Measurements from ENCODE around the gene RGN. TPM values are rescaled to one million over a fixed set of nuclear protein-coding genes. Genes with fewer than 3 reads are reported as not detected.
"Not testable (repeated sequence)": the region's sequence is repeated elsewhere in the genome, so short reads cannot be mapped to it uniquely, and the experiment has no call there.

RGN gene
- total RNA-seq, 2 experiments from 2014 or later = not detected

DNA sequence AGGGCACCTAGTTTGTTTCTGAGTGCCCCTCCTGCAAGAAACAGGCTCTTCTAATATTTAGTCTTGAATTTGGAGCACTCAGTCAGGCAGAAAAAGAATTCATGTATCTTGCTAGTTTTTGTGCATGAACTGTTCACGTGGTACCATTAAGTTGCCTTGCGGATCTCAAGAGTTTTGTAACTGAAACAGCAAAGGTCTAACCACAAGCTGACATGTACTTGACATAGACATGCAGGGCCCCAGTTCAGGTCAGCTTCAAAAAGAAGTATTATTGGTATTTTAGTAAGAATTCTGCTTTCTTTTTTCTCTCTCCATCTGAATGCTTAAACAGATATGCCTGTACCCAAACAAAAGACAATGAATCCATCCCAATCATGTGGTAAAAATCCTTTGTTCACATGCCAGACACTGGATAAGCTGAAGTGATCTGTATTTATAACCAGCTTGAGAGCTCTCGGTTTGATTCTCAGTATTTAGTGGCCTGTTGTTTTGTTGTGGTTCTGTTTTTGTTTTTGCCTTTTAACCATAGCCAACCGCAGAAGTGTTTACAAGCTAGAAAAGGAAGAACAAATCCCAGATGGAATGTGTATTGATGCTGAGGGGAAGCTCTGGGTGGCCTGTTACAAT lies 13.0 kb downstream of the RGN start:
- no peaks in the 10 kb centered on the region for H3K27me3 Mint-ChIP-seq
- POLR2A ChIA-PET = no interaction called here
- intact Hi-C loops (cut with DNase I, micrococcal nuclease) = loop anchor here (5.0 kb wide), 3 partner anchors 179 to 334 kb away; partner anchors contain the start of genes JADE3 (in 1 of the 2) and SLC9A7 (in 1 of the 2)
- peaks cover 10% of the 10 kb centered on the region for H3K4me1 Mint-ChIP-seq
- H3K4me3 Mint-ChIP-seq = no peak overlapping the region
- no peak overlapping the region for H3K27ac Mint-ChIP-seq
- ATAC-seq = peak; percentile 39
- CTCF ChIA-PET = no interaction called here
- no peak for DNase-seq
- H3K9me3 Mint-ChIP-seq (ENCODE audit: low read depth) = no peaks in the 10 kb centered on the region
- no peaks in the 10 kb centered on the region for H3K36me3 Mint-ChIP-seq (ENCODE audit: low read depth)

DNA sequence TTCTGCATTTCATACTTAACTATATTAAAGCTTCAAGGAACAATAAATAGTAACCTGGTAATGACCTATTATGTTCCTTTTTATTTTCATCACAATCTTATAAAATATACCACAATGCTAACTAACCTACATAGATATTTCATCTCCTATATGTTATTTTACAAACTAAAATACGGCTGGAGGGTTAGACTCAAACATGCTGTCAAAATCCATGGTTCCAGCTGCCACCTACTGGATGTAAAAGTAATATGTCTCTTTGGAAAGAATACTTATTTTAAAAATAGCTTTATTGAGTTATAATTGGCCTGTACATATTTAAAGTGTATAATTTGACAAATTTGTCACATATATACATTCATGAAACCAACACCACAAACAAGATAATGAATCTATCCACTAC lies 15.0 kb downstream of the RGN start:
- ChIA-PET CTCF (interaction anchor here (0.7 to 1.5 kb wide), 9 partner anchors 13 to 707 kb away, joined by 3 to 8 read pairs (median 3); no protein-coding TSS in a partner anchor), POLR2A (interaction anchor here (1.2 kb wide), 1 partner anchor 186 kb away, joined by 3 read pairs; no protein-coding TSS in a partner anchor)
- intact Hi-C loops (cut with DNase I, micrococcal nuclease) = loop anchor here (2.0 to 5.0 kb wide), 5 partner anchors 62 to 336 kb away; partner anchors contain the start of genes SLC9A7 (in 2 of the 2) and JADE3 (in 1 of the 2)
- peaks cover 10% of the 10 kb centered on the region for H3K4me1 Mint-ChIP-seq
- H3K27me3 Mint-ChIP-seq = no peaks in the 10 kb centered on the region
- ATAC-seq = no peak
- H3K4me3 Mint-ChIP-seq = no peak overlapping the region
- no peaks in the 10 kb centered on the region for H3K9me3 Mint-ChIP-seq (ENCODE audit: low read depth)
- peak; percentile 10 for DNase-seq
- no peaks in the 10 kb centered on the region for H3K36me3 Mint-ChIP-seq (ENCODE audit: low read depth)
- H3K27ac Mint-ChIP-seq = no peak overlapping the region

DNA sequence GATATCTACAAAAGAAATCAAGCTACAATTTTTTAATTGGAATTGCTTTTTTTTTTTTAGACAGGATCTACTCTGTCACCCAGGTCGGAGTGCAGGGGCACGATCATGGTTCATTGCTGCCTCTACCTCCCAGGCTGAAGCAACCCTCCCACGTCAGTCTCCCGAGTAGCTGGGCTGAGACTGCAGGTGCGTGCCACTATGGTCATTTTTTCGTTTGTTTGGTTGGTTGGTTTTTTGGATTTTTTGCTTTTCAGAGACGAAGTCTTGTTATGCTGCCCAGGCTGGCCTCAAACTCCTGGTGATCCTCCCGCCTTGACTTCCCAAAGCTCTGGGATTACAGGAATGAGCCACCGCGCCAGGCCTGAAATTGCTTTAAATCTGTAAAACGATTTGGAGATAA lies 15.6 kb downstream of the RGN start:
- ATAC-seq (no peak), DNase-seq (no peak)
- no peaks in the 10 kb centered on the region for H3K9me3 Mint-ChIP-seq (ENCODE audit: low read depth)
- peaks cover 10% of the 10 kb centered on the region for H3K4me1 Mint-ChIP-seq
- ChIA-PET CTCF (interaction anchor here (0.7 to 1.5 kb wide), 7 partner anchors 13 to 708 kb away, joined by 3 to 8 read pairs (median 3); no protein-coding TSS in a partner anchor), POLR2A (interaction anchor here (1.2 kb wide), 1 partner anchor 186 kb away, joined by 3 read pairs; no protein-coding TSS in a partner anchor)
- H3K27me3 Mint-ChIP-seq = no peaks in the 10 kb centered on the region
- intact Hi-C loops (cut with DNase I, micrococcal nuclease) = loop anchor here (2.0 to 5.0 kb wide), 5 partner anchors 63 to 337 kb away; partner anchors contain the start of genes SLC9A7 (in 2 of the 2) and JADE3 (in 1 of the 2)
- H3K4me3 Mint-ChIP-seq = no peak overlapping the region
- H3K27ac Mint-ChIP-seq = no peak overlapping the region
- H3K36me3 Mint-ChIP-seq (ENCODE audit: low read depth) = no peaks in the 10 kb centered on the region

DNA sequence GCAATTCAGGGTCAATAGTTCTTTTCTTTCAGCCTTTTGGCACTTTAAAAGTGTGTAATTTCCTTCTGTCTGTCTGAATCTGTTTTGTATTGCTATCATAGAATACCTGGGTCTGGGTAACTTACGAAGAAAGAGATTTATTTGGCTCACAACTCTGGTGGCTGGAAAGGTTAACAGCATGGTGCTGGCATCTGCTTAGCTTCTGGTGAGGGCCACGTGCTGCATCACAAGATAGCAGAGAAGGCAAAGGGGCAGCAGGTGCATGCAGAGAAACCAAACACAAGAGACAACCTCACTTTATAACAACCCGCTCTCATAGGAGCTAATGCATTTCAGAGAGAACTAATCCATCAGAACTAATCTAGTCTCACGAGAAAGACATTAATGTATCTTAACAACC lies 18.8 kb downstream of the RGN start:
- Mint-ChIP-seq H3K9me3 (ENCODE audit: low read depth) (no peaks in the 10 kb centered on the region), H3K27ac (no peak overlapping the region), H3K36me3 (ENCODE audit: low read depth) (no peaks in the 10 kb centered on the region), H3K4me3 (no peak overlapping the region), H3K27me3 (no peaks in the 10 kb centered on the region), H3K4me1 (no peaks in the 10 kb centered on the region)
- ChIA-PET CTCF (interaction anchor here (0.6 to 1.2 kb wide), 2 partner anchors 9 to 164 kb away, joined by 3 read pairs; no protein-coding TSS in a partner anchor), POLR2A (no interaction called here)
- intact Hi-C loops (cut with DNase I, micrococcal nuclease) = no loop called here
- DNase-seq = no peak
- ATAC-seq = no peak

DNA sequence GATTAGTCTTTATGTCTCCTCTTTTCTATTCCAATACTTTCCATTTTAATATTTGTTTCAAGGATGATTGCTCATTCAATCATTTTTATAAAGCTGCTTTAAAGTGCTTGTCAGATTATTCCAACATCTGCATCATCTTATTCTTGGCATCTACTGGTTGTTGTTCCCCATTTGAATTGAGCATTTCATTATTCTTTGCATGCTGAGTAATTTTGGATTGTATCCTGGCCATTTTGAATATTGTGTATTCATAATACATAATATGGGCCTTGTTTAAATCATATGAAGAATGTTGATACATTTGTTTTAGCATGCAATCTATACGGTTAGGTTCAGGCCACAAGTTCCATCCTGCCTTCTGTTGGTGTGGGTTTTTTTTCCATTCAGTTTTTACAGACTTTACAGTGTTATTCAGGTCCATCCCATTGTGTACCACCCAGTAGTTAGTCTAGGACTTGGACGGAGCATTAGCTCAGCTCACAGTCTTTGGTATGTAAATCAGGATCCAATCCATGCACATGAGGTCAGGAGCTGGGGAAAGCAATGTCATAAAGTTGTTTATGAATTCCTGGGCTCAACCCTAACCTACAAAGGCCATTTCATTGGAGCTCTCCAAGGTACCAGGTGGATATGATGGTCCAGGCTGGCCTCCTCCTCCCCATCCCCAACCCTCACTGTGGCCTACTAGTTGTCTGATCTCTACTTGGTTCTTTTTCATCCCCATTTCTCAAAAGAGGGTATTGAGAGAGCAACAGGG lies 20.3 kb downstream of the RGN start:
- H3K27ac Mint-ChIP-seq = no peak overlapping the region
- H3K9me3 Mint-ChIP-seq (ENCODE audit: low read depth) = no peaks in the 10 kb centered on the region
- H3K27me3 Mint-ChIP-seq = no peaks in the 10 kb centered on the region
- no peak for ATAC-seq
- ChIA-PET POLR2A (no interaction called here), CTCF (interaction anchor here (1.2 kb wide), 1 partner anchor 8 kb away, joined by 3 read pairs; no protein-coding TSS in a partner anchor)
- no peaks in the 10 kb centered on the region for H3K36me3 Mint-ChIP-seq (ENCODE audit: low read depth)
- no peaks in the 10 kb centered on the region for H3K4me1 Mint-ChIP-seq
- H3K4me3 Mint-ChIP-seq = no peak overlapping the region
- DNase-seq = no peak
- intact Hi-C loops (cut with DNase I, micrococcal nuclease) = no loop called here

DNA sequence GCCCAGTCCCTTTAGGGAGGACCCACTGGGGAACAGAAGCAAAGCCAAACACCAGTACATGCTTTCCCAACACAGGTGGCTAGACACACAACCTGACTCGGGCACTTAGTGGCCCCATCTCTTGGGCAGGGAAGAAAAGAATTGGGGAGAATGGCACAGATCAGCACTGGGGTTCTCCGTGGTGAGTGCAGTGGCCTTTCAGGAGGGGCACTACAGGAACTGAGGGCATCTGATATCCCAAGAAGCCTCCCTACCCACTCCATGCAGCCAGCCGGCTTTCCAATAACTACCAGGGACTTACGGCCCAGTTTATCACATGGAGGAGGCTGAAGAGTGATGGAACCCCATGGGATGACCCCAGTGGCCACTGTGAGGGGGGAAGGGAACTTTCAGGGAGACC lies 23.0 kb downstream of the RGN start:
- ATAC-seq (no peak), DNase-seq (no peak)
- H3K36me3 Mint-ChIP-seq (ENCODE audit: low read depth) = no peaks in the 10 kb centered on the region
- ChIA-PET POLR2A (no interaction called here), CTCF (no interaction called here)
- no peak overlapping the region for H3K4me3 Mint-ChIP-seq
- no peaks in the 10 kb centered on the region for H3K27me3 Mint-ChIP-seq
- no peaks in the 10 kb centered on the region for H3K9me3 Mint-ChIP-seq (ENCODE audit: low read depth)
- H3K4me1 Mint-ChIP-seq = no peaks in the 10 kb centered on the region
- intact Hi-C loops (cut with DNase I, micrococcal nuclease) = no loop called here
- H3K27ac Mint-ChIP-seq = no peak overlapping the region

DNA sequence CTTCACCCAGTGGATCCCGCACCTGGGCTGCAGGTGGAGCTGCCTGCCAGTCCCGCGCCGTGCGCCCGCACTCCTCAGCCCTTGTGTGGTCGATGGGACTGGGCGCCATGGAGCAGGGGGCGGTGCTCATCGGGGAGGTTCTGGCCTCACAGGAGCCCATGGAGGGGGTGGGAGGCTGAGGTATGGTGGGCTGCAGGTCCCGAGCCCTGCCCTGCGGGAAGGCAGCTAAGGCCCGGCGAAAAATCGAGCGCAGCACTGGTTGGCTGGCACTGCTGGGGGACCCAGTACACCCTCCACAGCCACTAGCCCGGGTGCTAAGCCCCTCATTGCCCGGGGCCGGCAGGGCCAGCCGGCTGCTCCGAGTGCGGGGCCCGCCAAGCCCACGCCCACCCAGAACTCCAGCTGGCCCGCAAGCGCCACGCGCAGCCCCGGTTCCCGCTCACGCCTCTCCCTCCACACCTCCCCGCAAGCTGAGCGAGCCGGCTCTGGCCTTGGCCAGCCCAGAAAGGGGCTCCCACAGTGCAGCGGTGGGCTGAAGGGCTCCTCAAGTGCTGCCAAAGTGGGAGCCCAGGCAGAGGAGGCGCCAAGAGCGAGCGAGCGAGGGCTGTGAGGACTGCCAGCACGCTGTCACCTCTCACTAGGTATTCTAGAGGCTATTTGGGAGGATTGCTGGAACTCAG lies 32.8 kb downstream of the RGN start:
- H3K4me1 Mint-ChIP-seq; H3K9me3 Mint-ChIP-seq (ENCODE audit: low read depth); H3K4me3 Mint-ChIP-seq; H3K27me3 Mint-ChIP-seq; intact Hi-C loops (cut with DNase I, micrococcal nuclease); ATAC-seq; H3K36me3 Mint-ChIP-seq (ENCODE audit: low read depth); DNase-seq; POLR2A ChIA-PET; H3K27ac Mint-ChIP-seq: not testable (repeated sequence)
- CTCF ChIA-PET = interaction anchor here (0.7 kb wide), 1 partner anchor 70 kb away, joined by 3 read pairs; no protein-coding TSS in a partner anchor

DNA sequence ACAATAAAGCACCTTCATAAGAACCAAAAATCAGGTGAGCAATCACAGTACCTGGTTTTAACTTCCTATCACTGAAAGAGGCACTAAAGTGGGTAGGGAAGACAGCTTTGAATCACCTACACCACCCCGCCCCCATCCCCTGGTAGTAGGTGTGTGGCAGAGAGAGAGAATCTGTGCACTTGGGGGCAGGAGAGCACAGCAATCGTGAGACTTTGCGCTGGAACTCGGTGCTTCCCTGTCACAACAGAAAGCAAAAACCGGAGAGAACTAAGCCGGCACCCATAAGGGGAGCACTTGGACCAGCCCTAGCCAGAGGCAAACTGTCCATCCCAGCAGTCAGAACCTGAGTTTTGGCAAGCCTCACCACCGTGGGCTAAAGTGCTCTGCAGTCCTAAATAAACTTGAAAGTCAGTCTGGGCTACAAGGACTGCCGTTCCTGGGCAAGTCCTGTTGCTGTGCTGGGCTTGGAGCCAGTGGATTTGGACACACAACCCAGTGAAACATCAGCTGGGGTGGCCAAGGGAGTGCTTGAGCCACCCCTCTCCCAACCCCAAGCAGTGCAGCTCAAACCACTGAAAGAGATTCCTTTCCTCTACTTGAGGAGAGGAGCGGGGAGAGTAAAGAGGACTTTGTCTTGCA lies 34.2 kb downstream of the RGN start:
- Mint-ChIP-seq H3K27ac (no peak overlapping the region), H3K4me3 (no peak overlapping the region), H3K36me3 (ENCODE audit: low read depth) (peaks cover 2% of the 10 kb centered on the region), H3K4me1 (no peaks in the 10 kb centered on the region), H3K27me3 (no peaks in the 10 kb centered on the region), H3K9me3 (ENCODE audit: low read depth) (no peaks in the 10 kb centered on the region)
- ChIA-PET CTCF (interaction anchor here (1.0 kb wide), 1 partner anchor 20 kb away, joined by 3 read pairs; no protein-coding TSS in a partner anchor), POLR2A (no interaction called here)
- ATAC-seq (no peak), DNase-seq (peak; percentile 24)
- intact Hi-C loops (cut with DNase I, micrococcal nuclease) = no loop called here

DNA sequence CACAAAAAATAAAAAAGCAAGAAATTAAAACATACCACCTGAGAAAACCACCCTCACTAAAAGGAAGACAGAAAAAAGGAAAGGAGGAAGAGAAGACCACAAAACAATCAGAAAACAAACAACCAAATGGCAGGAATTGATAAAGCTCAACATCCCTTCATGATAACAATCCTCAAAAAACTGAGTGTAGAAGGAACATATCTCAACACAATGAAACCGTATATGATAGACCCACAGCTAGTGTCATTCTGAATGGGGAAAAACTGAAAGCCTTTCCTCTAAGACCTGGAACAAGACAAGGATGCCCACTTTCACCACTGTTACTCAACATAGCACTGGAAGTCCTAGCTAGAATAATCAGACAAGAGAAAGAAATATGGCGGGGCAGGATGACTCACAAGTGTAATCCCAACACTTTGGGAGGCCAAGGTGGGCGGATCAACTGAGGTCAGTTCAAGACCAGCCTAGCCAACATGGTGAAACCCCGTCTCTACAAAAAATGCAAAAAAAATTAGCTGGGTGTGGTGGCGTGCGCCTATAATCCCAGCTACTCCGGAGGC lies 38.4 kb downstream of the RGN start:
- DNase-seq; H3K36me3 Mint-ChIP-seq (ENCODE audit: low read depth); H3K4me1 Mint-ChIP-seq; H3K9me3 Mint-ChIP-seq (ENCODE audit: low read depth); H3K27me3 Mint-ChIP-seq; intact Hi-C loops (cut with DNase I, micrococcal nuclease); CTCF ChIA-PET; H3K4me3 Mint-ChIP-seq; POLR2A ChIA-PET; ATAC-seq; H3K27ac Mint-ChIP-seq: not testable (repeated sequence)

DNA sequence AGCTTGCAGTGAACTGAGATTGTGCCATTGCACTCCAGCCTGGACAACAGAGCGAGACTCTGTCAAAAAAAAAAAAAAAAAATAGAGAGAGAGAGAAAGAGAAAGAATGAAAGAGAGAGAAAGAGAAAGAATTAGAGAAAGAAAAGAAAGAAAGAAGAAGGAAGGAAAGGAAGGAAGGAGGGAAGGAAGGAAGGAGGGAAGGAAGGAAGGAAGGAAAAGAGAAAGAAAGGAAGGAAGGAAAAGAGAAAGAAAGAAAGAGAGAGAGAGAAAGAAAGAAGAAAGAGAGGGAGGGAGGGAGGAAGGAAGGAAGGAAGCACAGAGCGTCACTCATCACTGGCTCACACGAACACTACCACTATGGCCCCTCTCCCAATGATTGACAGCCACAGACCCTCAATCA lies 46.2 kb downstream of the RGN start:
- H3K9me3 Mint-ChIP-seq (ENCODE audit: low read depth); H3K36me3 Mint-ChIP-seq (ENCODE audit: low read depth); intact Hi-C loops (cut with DNase I, micrococcal nuclease); H3K27me3 Mint-ChIP-seq; DNase-seq; CTCF ChIA-PET; POLR2A ChIA-PET; ATAC-seq; H3K27ac Mint-ChIP-seq; H3K4me1 Mint-ChIP-seq; H3K4me3 Mint-ChIP-seq: not testable (repeated sequence)
